Parathyroid adenoma (tissue), 2 donors: ENCODE results near the gene CFAP92.

Experiments
- H2AFZ ChIP-seq: fragments of 300-600 bp; sonication (generic); one replicate; pipeline ENCODE4 v1.7.0; 2017; ENCODE audit warnings: antibody characterized with exemption, mild to moderate bottlenecking
- H3K27ac ChIP-seq: fragments of 300-600 bp; sonication (generic); one replicate; pipeline ENCODE4 v1.7.0; 2017
- H3K27me3 ChIP-seq: fragments of 300-600 bp; sonication (generic); one replicate; pipeline ENCODE4 v1.7.0; 2017; ENCODE audit warnings: low read length; ENCODE audit not compliant: control insufficient read depth, insufficient read depth
- H3K36me3 ChIP-seq: fragments of 300-600 bp; sonication (generic); one replicate; pipeline ENCODE4 v1.7.0; 2017; ENCODE audit warnings: low read length; ENCODE audit not compliant: control insufficient read depth, insufficient read depth
- H3K4me1 ChIP-seq: fragments of 300-600 bp; sonication (generic); one replicate; pipeline ENCODE4 v1.7.0; 2017; ENCODE audit warnings: control low read depth
- H3K4me2 ChIP-seq: fragments of 300-600 bp; sonication (generic); one replicate; pipeline ENCODE4 v1.7.0; 2017; ENCODE audit warnings: low read length
- H3K4me3 ChIP-seq: fragments of 300-600 bp; sonication (generic); one replicate; pipeline ENCODE4 v1.7.0; 2017; ENCODE audit warnings: low read depth, low read length
- H3K79me2 ChIP-seq: fragments of 300-600 bp; sonication (generic); one replicate; pipeline ENCODE4 v1.7.0; 2017; ENCODE audit warnings: control low read depth
- H3K9ac ChIP-seq: fragments of 300-600 bp; sonication (generic); one replicate; pipeline ENCODE4 v1.7.0; 2017; ENCODE audit warnings: mild to moderate bottlenecking
- H3K9me3 ChIP-seq: fragments of 300-600 bp; sonication (generic); one replicate; pipeline ENCODE4 v1.7.0; 2017; ENCODE audit warnings: low read length; ENCODE audit not compliant: control insufficient read depth
- TF ChIP-seq, protein P1 (sequence below): fragments of 300-600 bp; sonication (generic); IDR thresholded peaks from one replicate; pipeline ENCODE4 v1.7.0; 2017; ENCODE audit warnings: antibody characterized with exemption, mild to moderate bottlenecking
- donor health status: primary hyperparathyroidism.

Gene CFAP92

DNA sequence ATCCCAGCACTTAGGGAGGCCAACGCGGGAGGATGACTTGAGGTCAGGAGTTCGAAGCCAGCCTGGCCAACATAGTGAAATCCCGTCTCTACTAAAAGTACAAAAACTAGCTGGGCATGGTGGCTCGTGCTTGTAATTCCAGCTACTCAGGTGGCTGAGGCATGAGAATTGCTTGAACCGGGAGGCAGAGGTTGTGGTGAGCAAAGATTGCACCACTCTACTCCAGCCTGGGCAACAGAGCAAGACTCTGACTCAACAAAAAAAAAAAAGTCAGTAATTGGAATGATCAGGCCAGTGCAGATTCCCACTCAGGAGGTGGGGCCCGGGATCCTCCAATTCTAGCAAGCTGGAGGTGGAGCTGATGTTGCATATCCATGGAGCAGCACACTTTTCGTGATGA is 5.6 kb downstream of the CFAP92 start:
- H3K79me2 ChIP-seq = no peaks in the 10 kb centered on the region
- no peaks in the 10 kb centered on the region for H3K9me3 ChIP-seq
- no peaks in the 10 kb centered on the region for H3K36me3 ChIP-seq
- H3K4me3 ChIP-seq = no peak overlapping the region
- H3K27me3 ChIP-seq = no peaks in the 10 kb centered on the region
- no peak overlapping the region for H3K27ac ChIP-seq
- H3K4me1 ChIP-seq = no peaks in the 10 kb centered on the region
- H3K4me2 ChIP-seq = no peak overlapping the region
- TF ChIP-seq, protein P1, sequence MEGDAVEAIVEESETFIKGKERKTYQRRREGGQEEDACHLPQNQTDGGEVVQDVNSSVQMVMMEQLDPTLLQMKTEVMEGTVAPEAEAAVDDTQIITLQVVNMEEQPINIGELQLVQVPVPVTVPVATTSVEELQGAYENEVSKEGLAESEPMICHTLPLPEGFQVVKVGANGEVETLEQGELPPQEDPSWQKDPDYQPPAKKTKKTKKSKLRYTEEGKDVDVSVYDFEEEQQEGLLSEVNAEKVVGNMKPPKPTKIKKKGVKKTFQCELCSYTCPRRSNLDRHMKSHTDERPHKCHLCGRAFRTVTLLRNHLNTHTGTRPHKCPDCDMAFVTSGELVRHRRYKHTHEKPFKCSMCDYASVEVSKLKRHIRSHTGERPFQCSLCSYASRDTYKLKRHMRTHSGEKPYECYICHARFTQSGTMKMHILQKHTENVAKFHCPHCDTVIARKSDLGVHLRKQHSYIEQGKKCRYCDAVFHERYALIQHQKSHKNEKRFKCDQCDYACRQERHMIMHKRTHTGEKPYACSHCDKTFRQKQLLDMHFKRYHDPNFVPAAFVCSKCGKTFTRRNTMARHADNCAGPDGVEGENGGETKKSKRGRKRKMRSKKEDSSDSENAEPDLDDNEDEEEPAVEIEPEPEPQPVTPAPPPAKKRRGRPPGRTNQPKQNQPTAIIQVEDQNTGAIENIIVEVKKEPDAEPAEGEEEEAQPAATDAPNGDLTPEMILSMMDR = no peak
- no peak overlapping the region for H2AFZ ChIP-seq
- H3K9ac ChIP-seq = no peak overlapping the region

DNA sequence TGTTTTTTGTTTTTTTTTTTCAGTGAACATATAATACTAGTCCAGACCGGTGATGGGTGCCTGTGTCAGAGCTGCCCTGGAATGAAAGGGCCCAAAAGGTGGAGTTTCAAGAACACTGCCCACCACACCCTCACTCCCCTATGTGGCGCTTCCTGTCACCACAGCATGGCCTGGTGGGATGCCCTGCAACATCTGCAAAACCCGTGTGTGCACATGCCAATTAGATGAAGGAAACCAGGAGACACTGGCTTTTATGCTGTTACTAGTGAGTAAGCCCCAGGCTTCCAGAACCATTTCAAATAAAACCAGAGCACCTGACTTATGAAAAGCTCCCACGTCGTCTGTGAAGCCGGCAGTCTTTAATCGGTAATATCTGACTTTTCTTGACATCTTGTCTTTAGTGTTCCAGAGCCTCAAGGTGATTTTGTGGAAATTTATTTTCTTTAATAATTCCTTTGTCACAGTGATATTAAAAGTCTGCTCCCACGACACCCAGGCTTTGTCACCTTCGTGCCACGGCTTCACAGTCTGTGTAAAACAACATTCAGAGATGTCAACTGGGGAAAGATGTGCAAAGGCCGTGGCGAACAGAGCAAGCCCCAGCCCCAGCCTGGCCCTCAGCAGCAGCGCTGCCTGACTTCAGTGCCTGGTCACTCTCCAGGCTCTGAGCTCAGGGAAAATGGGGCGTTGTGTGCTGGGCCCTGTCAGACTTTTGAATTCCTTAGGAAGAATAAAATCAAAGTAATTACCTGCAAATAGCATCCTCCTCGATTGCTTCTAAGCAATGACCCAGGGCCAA is 6.4 kb downstream of the CFAP92 start:
- Histone ChIP-seq H3K27ac (no peak overlapping the region), H3K79me2 (no peaks in the 10 kb centered on the region), H3K27me3 (no peaks in the 10 kb centered on the region), H3K4me3 (no peak overlapping the region), H3K36me3 (no peaks in the 10 kb centered on the region), H3K9me3 (no peaks in the 10 kb centered on the region), H3K4me1 (no peaks in the 10 kb centered on the region), H3K4me2 (no peak overlapping the region), H3K9ac (no peak overlapping the region), H2AFZ (no peak overlapping the region)
- TF ChIP-seq, protein P1 = no peak

DNA sequence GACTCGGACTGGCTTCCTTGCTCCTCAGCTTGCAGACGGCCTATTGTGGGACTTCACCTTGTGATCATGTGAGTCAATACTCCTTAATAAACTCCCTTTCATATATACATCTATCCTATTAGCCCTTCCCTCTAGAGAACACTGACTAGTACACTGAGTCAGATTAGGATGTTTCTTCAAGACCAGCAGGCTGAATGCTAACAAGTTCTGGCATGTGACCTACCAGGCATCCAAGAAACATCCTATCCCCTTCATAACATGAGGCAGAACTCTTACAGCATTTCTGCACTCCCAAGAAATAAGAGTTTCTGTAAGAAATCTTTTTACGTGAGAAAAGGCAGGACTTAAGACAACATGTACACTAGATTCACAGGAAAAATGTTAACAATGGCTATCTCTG is 9.3 kb downstream of the CFAP92 start:
- Histone ChIP-seq H3K27me3 (no peaks in the 10 kb centered on the region), H3K36me3 (no peaks in the 10 kb centered on the region), H3K9me3 (no peaks in the 10 kb centered on the region), H2AFZ (no peak overlapping the region), H3K27ac (no peak overlapping the region), H3K4me1 (no peaks in the 10 kb centered on the region), H3K79me2 (no peaks in the 10 kb centered on the region), H3K9ac (no peak overlapping the region), H3K4me2 (no peak overlapping the region), H3K4me3 (no peak overlapping the region)
- TF ChIP-seq, protein P1 = no peak

DNA sequence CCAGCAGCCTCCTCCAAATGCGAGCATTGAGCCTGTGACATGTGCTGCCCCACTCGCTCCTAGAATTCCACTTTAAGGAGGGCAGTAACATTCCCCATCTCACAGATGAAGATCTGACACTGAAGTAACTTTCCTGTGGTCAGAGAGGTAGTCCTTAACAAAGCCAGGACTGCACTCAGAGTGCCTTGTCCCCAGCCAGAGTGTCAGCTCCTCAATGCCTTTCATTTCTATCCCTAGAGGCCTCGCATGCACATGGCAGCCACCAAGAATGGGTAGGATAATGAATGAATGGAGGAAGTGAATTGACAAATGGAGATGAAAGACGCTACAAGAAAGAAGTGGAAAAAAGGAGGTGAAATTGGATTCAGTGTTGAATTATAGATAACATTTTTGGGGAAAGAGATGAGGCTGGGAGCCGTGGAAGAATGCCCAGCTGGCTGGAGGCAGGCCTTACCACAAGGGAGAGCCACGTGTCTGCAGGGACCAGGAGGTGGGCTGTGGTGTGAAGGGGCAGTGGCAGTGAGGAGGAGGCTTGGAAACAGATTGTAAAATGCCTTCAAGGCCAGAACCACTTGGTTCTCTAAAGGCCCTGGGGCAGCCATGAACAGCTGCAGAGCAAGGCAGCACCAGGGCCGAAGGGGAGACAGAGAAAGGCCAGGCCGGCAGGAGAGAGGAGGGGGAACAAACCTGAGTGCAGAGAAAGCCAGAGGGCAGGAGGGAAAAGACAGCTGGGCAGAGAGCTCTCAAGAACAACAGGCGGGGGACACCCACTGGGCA is 10.4 kb downstream of the CFAP92 start:
- no peaks in the 10 kb centered on the region for H3K36me3 ChIP-seq

More for the DNA sequence above, 10.4 kb downstream of the CFAP92 start:
- Histone ChIP-seq H3K9ac (no peak overlapping the region), H3K4me2 (no peak overlapping the region), H3K9me3 (no peaks in the 10 kb centered on the region), H3K4me3 (no peak overlapping the region), H2AFZ (no peak overlapping the region), H3K27me3 (no peaks in the 10 kb centered on the region), H3K27ac (no peak overlapping the region), H3K4me1 (no peaks in the 10 kb centered on the region), H3K79me2 (no peaks in the 10 kb centered on the region)
- TF ChIP-seq, protein P1 = no peak
